ENCODE data around the gene HSPB8. TPM values are rescaled to one million over a fixed set of nuclear protein-coding genes. Genes with fewer than 3 reads are reported as not detected.

The HSPB8 gene
- total RNA-seq, 1 donor from 2014 or later = 237 TPM

Other genes with a start within 250 kb of the HSPB8 start
- under 0.01 TPM in 1 of 2 replicates, not detected in the other for gene SRRM4, start 197.4 kb upstream of the HSPB8 start, total RNA-seq
- not detected in 2 replicates for gene CCDC60, start 155.8 kb downstream of the HSPB8 start, total RNA-seq

Measured in myocyte (in vitro differentiated cells).